Activated CD8-positive, alpha-beta memory T cell treated with anti-CD3 and anti-CD28 coated beads, Interleukin-2, amount 50 U/mL, for 24 hours (primary cell): Measurements from ENCODE around the gene LARGE1.

Source experiments
- DNase-seq: peaks from one replicate; pipeline ENCODE4 v3.0.0-alpha.2; 2020; ENCODE audit errors: extremely low read depth

The LARGE1 gene

GRCh38 chr22:33658775-33659174 lies 261.5 kb downstream of the LARGE1 start:
- DNase-seq = no peak

GRCh38 chr22:33657670-33658069 lies 262.6 kb downstream of the LARGE1 start:
- no peak for DNase-seq

GRCh38 chr22:33656808-33657628 lies 263.3 kb downstream of the LARGE1 start:
- no peak for DNase-seq

- no peak for DNase-seq
These were observed 265.9 kb downstream of the LARGE1 start for GRCh38 chr22:33654173-33654895.

- no peak for DNase-seq
These were observed 266.7 kb downstream of the LARGE1 start for GRCh38 chr22:33653532-33654063.

- no peak for DNase-seq
These were observed 267.7 kb downstream of the LARGE1 start for GRCh38 chr22:33652615-33653014.

- no peak for DNase-seq
These were observed 270.0 kb downstream of the LARGE1 start for GRCh38 chr22:33650244-33650643.

GRCh38 chr22:33648478-33648877 lies 271.8 kb downstream of the LARGE1 start:
- DNase-seq = no peak

- DNase-seq = no peak
These were observed 279.4 kb downstream of the LARGE1 start for GRCh38 chr22:33640900-33641299.

- DNase-seq = no peak
These were observed 280.6 kb downstream of the LARGE1 start for GRCh38 chr22:33639588-33640254.

GRCh38 chr22:33635766-33636165 lies 284.5 kb downstream of the LARGE1 start:
- no peak for DNase-seq

- DNase-seq = no peak
These were observed 288.5 kb downstream of the LARGE1 start for GRCh38 chr22:33631777-33632176.

- DNase-seq = no peak
These were observed 294.3 kb downstream of the LARGE1 start for GRCh38 chr22:33625959-33626358.

GRCh38 chr22:33620085-33620484 lies 300.2 kb downstream of the LARGE1 start:
- no peak for DNase-seq

- no peak for DNase-seq
These were observed 313.8 kb downstream of the LARGE1 start for GRCh38 chr22:33606504-33606903.

GRCh38 chr22:33605666-33606065 lies 314.6 kb downstream of the LARGE1 start:
- no peak for DNase-seq

- no peak for DNase-seq
These were observed 315.1 kb downstream of the LARGE1 start for GRCh38 chr22:33605221-33605620.

GRCh38 chr22:33601062-33601461 lies 319.2 kb downstream of the LARGE1 start:
- DNase-seq = no peak

- no peak for DNase-seq
These were observed 319.7 kb downstream of the LARGE1 start for GRCh38 chr22:33600595-33600994.

GRCh38 chr22:33600113-33600512 lies 320.2 kb downstream of the LARGE1 start:
- DNase-seq = no peak

GRCh38 chr22:33599596-33599995 lies 320.7 kb downstream of the LARGE1 start:
- no peak for DNase-seq

- DNase-seq = no peak
These were observed 321.5 kb downstream of the LARGE1 start for GRCh38 chr22:33598821-33599220.
